Nephron (organoid): ENCODE results near the gene RAP1B.

Experiments
- H3K27ac Mint-ChIP-seq, 3 experiments: 2 replicates each; pipeline ENCODE4 v1.8.0; 2020; ENCODE audit warnings: mixed read lengths in 3 of 3, mild to moderate bottlenecking in 2 of 3, moderate library complexity in 1 of 3
- H3K27me3 Mint-ChIP-seq: 2 replicates; pipeline ENCODE4 v1.8.0; 2021; ENCODE audit warnings: low read depth, mild to moderate bottlenecking, moderate library complexity, mixed read lengths
- H3K36me3 Mint-ChIP-seq: 2 replicates; pipeline ENCODE4 v1.8.0; 2020; ENCODE audit warnings: low read depth, mixed read lengths
- H3K4me1 Mint-ChIP-seq: 2 replicates; pipeline ENCODE4 v1.8.0; 2020; ENCODE audit warnings: mixed read lengths
- H3K4me3 Mint-ChIP-seq, 3 experiments: 2 replicates each; pipeline ENCODE4 v1.8.0; 2020; ENCODE audit warnings: mild to moderate bottlenecking in 3 of 3, mixed read lengths in 3 of 3, moderate library complexity in 2 of 3
- H3K9me3 Mint-ChIP-seq: 2 replicates; pipeline ENCODE4 v1.8.0; 2020; ENCODE audit warnings: mixed read lengths
- CTCF ChIP-seq, 3 experiments: fragments of 200-600 bp; sonication (generic); IDR thresholded peaks; one replicate each; pipeline ENCODE4 v1.5.0; 2021; ENCODE audit warnings: antibody characterized with exemption in 3 of 3; ENCODE audit not compliant: unreplicated experiment in 3 of 3

Gene RAP1B

GRCh38 chr12:68601767-68602166 is 8.9 kb upstream of the RAP1B start:
- peaks cover 5% of the 10 kb centered on the region for H3K27me3 Mint-ChIP-seq
- no peaks in the 10 kb centered on the region for H3K9me3 Mint-ChIP-seq
- H3K36me3 Mint-ChIP-seq = no peaks in the 10 kb centered on the region
- H3K27ac Mint-ChIP-seq = peak overlapping the region in 1 of 3 experiments; percentile 31
- no peaks in the 10 kb centered on the region for H3K4me1 Mint-ChIP-seq
- no peak for TF ChIP-seq CTCF (IDR thresholded peaks at IDR 0.05; ENCODE audit: unreplicated experiment in 3 of 3)
- no peak overlapping the region for H3K4me3 Mint-ChIP-seq

GRCh38 chr12:68602720-68603119 is 8.0 kb upstream of the RAP1B start:
- Mint-ChIP-seq H3K36me3 (no peaks in the 10 kb centered on the region), H3K27me3 (peaks cover 5% of the 10 kb centered on the region), H3K27ac (no peak overlapping the region), H3K4me1 (no peaks in the 10 kb centered on the region), H3K4me3 (no peak overlapping the region), H3K9me3 (no peaks in the 10 kb centered on the region)
- TF ChIP-seq CTCF (IDR thresholded peaks at IDR 0.05; ENCODE audit: unreplicated experiment in 3 of 3) = no peak

- Mint-ChIP-seq H3K4me1 (peaks cover 33% of the 10 kb centered on the region), H3K27ac (peak overlapping the region; percentile 26 to 77 (median 67)), H3K36me3 (peaks cover 3% of the 10 kb centered on the region), H3K4me3 (peak overlapping the region; percentile 50 to 64 (median 58)), H3K9me3 (no peaks in the 10 kb centered on the region), H3K27me3 (no peaks in the 10 kb centered on the region)
- no peak for TF ChIP-seq CTCF (IDR thresholded peaks at IDR 0.05; ENCODE audit: unreplicated experiment in 3 of 3)
Measured at GRCh38 chr12:68608191-68608590, 2.5 kb upstream of the RAP1B start.

- no peaks in the 10 kb centered on the region for H3K9me3 Mint-ChIP-seq
- no peak for TF ChIP-seq CTCF (IDR thresholded peaks at IDR 0.05; ENCODE audit: unreplicated experiment in 3 of 3)
- H3K36me3 Mint-ChIP-seq = peaks cover 16% of the 10 kb centered on the region
- peak overlapping the region; percentile 93 to 99 (median 94) for H3K4me3 Mint-ChIP-seq
- H3K27me3 Mint-ChIP-seq = no peaks in the 10 kb centered on the region
- peak overlapping the region; percentile 100 for H3K27ac Mint-ChIP-seq
- peaks cover 49% of the 10 kb centered on the region for H3K4me1 Mint-ChIP-seq
Measured at GRCh38 chr12:68609998-68610369, 715 bp upstream of the RAP1B start.

GRCh38 chr12:68611094-68611805 is 551 bp downstream of the RAP1B start:
- Mint-ChIP-seq H3K4me3 (peak overlapping the region; percentile 91 to 94 (median 91)), H3K4me1 (peaks cover 59% of the 10 kb centered on the region), H3K9me3 (no peaks in the 10 kb centered on the region), H3K27ac (peak overlapping the region; percentile 100), H3K36me3 (peaks cover 21% of the 10 kb centered on the region), H3K27me3 (no peaks in the 10 kb centered on the region)
- no peak for TF ChIP-seq CTCF (IDR thresholded peaks at IDR 0.05; ENCODE audit: unreplicated experiment in 3 of 3)

- H3K9me3 Mint-ChIP-seq = no peaks in the 10 kb centered on the region
- H3K4me1 Mint-ChIP-seq = peaks cover 59% of the 10 kb centered on the region
- H3K27me3 Mint-ChIP-seq = no peaks in the 10 kb centered on the region
- peaks cover 21% of the 10 kb centered on the region for H3K36me3 Mint-ChIP-seq
- TF ChIP-seq CTCF (IDR thresholded peaks at IDR 0.05; ENCODE audit: unreplicated experiment in 3 of 3) = no peak
- H3K4me3 Mint-ChIP-seq = peak overlapping the region; percentile 83 to 94 (median 91)
- H3K27ac Mint-ChIP-seq = peak overlapping the region; percentile 93 to 100 (median 96)
Measured at GRCh38 chr12:68611806-68612160, 1.1 kb downstream of the RAP1B start.
